DND-41 (cell line): ENCODE measurements around the gene SLC31A1.
A peak's percentile ranks its signal among the peaks of the same experiment; 100 is the strongest.

Experiments used
- ATAC-seq: fragments of 200-7000 bp; cut with Tn5 transposase; 3 replicates; pipeline ENCODE4 v1.9.1; 2021; ENCODE audit warnings: low read depth; ENCODE audit not compliant: insufficient read depth
- DNase-seq: peaks from one replicate; pipeline ENCODE4 v3.0.0-alpha.2; 2020
- H2AFZ ChIP-seq: 2 replicates; pipeline ENCODE4 v1.6.0; 2012; ENCODE audit warnings: low read depth, low read length
- H3K27ac ChIP-seq: 2 replicates; pipeline ENCODE4 v1.5.1; 2012; ENCODE audit warnings: low read length, inconsistent platforms
- H3K27me3 ChIP-seq: fragments of 200-600 bp; sonication (generic); 2 replicates; pipeline ENCODE4 v1.6.0; 2012; ENCODE audit warnings: low read length, mild to moderate bottlenecking, inconsistent platforms; ENCODE audit not compliant: insufficient read depth, poor library complexity
- H3K36me3 ChIP-seq: 2 replicates; pipeline ENCODE4 v1.5.1; 2012; ENCODE audit warnings: low read length, inconsistent platforms; ENCODE audit not compliant: insufficient read depth
- H3K4me1 ChIP-seq: 2 replicates; pipeline ENCODE4 v1.5.1; 2012; ENCODE audit warnings: mild to moderate bottlenecking, low read length; ENCODE audit not compliant: insufficient read depth
- H3K4me2 ChIP-seq: 2 replicates; pipeline ENCODE4 v1.6.0; 2012; ENCODE audit warnings: mild to moderate bottlenecking, moderate library complexity, low read length, inconsistent platforms; ENCODE audit not compliant: insufficient read depth
- H3K4me3 ChIP-seq, 2 experiments: fragments of 200-600 bp in 1 of 2; shearing (Covaris generic) in 1 of 2; 2 replicates each; pipeline ENCODE4 v1.5.1; 2012 to 2016; ENCODE audit warnings: inconsistent platforms in 2 of 2, low read length in 2 of 2, mild to moderate bottlenecking in 2 of 2, low read depth in 1 of 2, moderate library complexity in 1 of 2
- H3K79me2 ChIP-seq: 2 replicates; pipeline ENCODE4 v1.6.0; 2012; ENCODE audit warnings: low read length, inconsistent platforms; ENCODE audit not compliant: insufficient read depth
- H3K9ac ChIP-seq: 2 replicates; pipeline ENCODE4 v1.6.0; 2012; ENCODE audit warnings: low read depth, mild to moderate bottlenecking, inconsistent platforms, low read length, moderate library complexity
- H3K9me3 ChIP-seq: 2 replicates; pipeline ENCODE4 v1.5.1; 2012; ENCODE audit warnings: low read length, moderate library complexity, mild to moderate bottlenecking, inconsistent platforms; ENCODE audit not compliant: insufficient read depth, severe bottlenecking
- H4K20me1 ChIP-seq: 2 replicates; pipeline ENCODE4 v1.6.0; 2012; ENCODE audit warnings: low read length; ENCODE audit not compliant: insufficient read depth
- EZH2 ChIP-seq: IDR thresholded peaks from 3 replicates; pipeline ENCODE4 v1.6.1; 2012; ENCODE audit warnings: borderline replicate concordance, low read depth, mild to moderate bottlenecking, moderate library complexity, low read length, inconsistent platforms; ENCODE audit not compliant: severe bottlenecking
- TF ChIP-seq, protein P1 (sequence below): IDR thresholded peaks from 2 replicates; pipeline ENCODE4 v1.5.1; 2012; ENCODE audit warnings: borderline replicate concordance, low read length, moderate library complexity, mild to moderate bottlenecking; ENCODE audit not compliant: poor library complexity, severe bottlenecking; ENCODE audit errors: extremely low read depth

SLC31A1 gene

DNA sequence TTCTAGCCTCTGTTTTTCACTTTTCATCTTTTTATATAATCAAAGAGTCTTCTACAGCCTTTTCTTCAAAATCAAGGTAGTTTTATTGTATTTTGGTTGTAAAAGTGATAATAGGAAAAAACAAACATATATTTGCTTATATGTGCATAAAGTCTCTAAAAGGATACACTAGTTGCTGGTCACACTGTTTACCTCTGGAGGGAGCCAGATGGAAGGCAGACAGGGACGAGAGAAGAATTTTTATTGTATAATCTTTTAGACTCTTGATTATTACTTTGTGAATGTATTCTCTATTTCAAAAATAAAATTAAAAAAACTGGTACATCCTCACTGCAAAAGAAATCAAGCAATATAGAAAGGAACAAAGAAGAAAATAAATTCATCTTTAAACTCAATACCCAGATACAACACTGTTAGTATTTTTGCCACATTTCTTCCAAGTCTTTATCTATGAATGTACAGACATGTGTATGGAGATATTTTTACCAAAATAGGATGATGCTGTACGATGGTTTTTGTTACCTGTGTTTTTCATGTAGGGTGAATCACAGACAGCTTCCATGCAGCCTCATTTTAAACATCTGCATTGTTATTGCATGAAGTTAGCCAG lies 88.0 kb downstream of the SLC31A1 start:
- Histone ChIP-seq H3K27ac (no peak overlapping the region), H3K4me2 (no peak overlapping the region), H3K4me3 (no peak overlapping the region), H3K27me3 (no peaks in the 10 kb centered on the region), H4K20me1 (no peaks in the 10 kb centered on the region), H3K36me3 (no peaks in the 10 kb centered on the region), H2AFZ (no peak overlapping the region), H3K9ac (no peak overlapping the region), H3K4me1 (no peaks in the 10 kb centered on the region), H3K79me2 (no peaks in the 10 kb centered on the region), H3K9me3 (no peaks in the 10 kb centered on the region)
- peak; percentile 58; the same call in 2 of the 3 replicates for ATAC-seq
- TF ChIP-seq, protein P1, sequence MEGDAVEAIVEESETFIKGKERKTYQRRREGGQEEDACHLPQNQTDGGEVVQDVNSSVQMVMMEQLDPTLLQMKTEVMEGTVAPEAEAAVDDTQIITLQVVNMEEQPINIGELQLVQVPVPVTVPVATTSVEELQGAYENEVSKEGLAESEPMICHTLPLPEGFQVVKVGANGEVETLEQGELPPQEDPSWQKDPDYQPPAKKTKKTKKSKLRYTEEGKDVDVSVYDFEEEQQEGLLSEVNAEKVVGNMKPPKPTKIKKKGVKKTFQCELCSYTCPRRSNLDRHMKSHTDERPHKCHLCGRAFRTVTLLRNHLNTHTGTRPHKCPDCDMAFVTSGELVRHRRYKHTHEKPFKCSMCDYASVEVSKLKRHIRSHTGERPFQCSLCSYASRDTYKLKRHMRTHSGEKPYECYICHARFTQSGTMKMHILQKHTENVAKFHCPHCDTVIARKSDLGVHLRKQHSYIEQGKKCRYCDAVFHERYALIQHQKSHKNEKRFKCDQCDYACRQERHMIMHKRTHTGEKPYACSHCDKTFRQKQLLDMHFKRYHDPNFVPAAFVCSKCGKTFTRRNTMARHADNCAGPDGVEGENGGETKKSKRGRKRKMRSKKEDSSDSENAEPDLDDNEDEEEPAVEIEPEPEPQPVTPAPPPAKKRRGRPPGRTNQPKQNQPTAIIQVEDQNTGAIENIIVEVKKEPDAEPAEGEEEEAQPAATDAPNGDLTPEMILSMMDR, result peak; percentile 70
- TF ChIP-seq EZH2, result no peak
- peak; percentile 19 for DNase-seq

DNA sequence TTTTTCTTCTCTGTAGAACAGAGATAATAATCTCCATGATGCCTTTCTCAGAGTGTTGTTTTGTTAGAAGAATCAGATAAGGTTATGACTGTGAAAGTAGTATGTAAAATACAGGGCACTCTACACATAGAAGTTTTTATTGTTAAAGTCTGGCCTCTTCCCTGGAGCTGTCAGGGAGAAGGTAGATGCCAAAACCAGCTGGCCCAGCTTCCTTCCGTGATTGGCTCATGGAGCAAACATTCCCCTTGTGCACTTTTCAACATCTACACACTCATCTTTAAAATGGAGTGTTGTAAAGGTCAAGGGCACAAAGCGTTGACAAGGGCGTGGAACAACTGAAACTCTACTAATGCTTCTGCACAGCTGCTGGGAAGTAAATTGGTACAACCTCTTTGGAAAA lies 89.2 kb downstream of the SLC31A1 start:
- H2AFZ ChIP-seq, result no peak overlapping the region
- ATAC-seq (no peak), DNase-seq (no peak)
- H3K79me2 ChIP-seq, result no peaks in the 10 kb centered on the region
- no peak overlapping the region for H3K4me2 ChIP-seq
- no peaks in the 10 kb centered on the region for H3K9me3 ChIP-seq
- no peaks in the 10 kb centered on the region for H4K20me1 ChIP-seq
- no peak overlapping the region for H3K27ac ChIP-seq
- H3K27me3 ChIP-seq, result no peaks in the 10 kb centered on the region
- no peak overlapping the region for H3K9ac ChIP-seq
- no peaks in the 10 kb centered on the region for H3K4me1 ChIP-seq
- TF ChIP-seq EZH2, result no peak
- TF ChIP-seq, protein P1, result no peak
- no peak overlapping the region for H3K4me3 ChIP-seq
- H3K36me3 ChIP-seq, result no peaks in the 10 kb centered on the region

DNA sequence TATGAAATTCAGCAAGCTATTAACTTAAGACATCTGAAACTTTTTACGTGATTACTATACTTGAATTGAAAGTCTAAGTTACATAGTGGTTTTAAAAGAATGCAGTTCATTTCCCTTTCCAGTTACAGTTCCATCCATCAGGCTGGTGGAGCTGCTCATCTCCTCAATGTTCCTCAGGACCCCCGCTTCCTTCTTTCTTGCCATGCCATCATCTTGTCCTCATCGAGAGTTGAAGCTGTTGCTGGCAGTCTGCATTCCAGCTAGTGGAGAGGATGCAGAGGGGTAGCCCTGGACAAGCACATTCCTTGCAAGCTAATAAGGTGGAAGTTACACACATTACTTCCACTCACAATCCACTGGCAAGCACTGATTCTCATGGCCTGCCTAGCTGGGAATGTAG lies 90.6 kb downstream of the SLC31A1 start:
- H3K27me3 ChIP-seq, result no peaks in the 10 kb centered on the region
- no peak for TF ChIP-seq EZH2
- TF ChIP-seq, protein P1, result no peak
- H2AFZ ChIP-seq, result no peak overlapping the region
- no peak overlapping the region for H3K9ac ChIP-seq
- no peaks in the 10 kb centered on the region for H3K4me1 ChIP-seq
- ATAC-seq (no peak), DNase-seq (no peak)
- H3K27ac ChIP-seq, result no peak overlapping the region
- no peaks in the 10 kb centered on the region for H4K20me1 ChIP-seq
- H3K4me3 ChIP-seq, result no peak overlapping the region
- no peaks in the 10 kb centered on the region for H3K36me3 ChIP-seq
- H3K79me2 ChIP-seq, result no peaks in the 10 kb centered on the region
- H3K4me2 ChIP-seq, result no peak overlapping the region
- no peaks in the 10 kb centered on the region for H3K9me3 ChIP-seq

DNA sequence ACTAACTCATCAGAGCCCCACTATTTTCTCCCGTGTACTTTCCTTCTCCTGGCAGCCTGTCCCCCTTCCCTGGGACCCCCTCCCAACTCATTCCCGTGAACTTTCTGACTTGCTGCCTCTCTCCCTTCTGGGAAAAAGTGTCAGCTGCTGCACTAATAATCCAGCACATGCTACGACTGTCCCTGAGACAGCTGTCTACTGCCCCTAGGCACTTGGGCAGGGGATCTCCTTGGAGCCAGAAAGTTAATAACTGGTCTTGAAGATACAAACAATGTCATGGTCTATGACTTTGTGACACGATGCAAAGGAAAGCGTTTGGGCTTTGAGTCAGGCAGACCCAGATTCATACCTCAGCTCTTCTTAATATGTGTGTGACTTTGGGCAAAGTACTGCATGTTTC lies 91.9 kb downstream of the SLC31A1 start:
- H3K4me2 ChIP-seq, result no peak overlapping the region
- DNase-seq (no peak), ATAC-seq (no peak)
- no peak overlapping the region for H3K27ac ChIP-seq
- H4K20me1 ChIP-seq, result no peaks in the 10 kb centered on the region
- H3K4me1 ChIP-seq, result no peaks in the 10 kb centered on the region
- H3K4me3 ChIP-seq, result no peak overlapping the region
- TF ChIP-seq, protein P1, result no peak
- no peak for TF ChIP-seq EZH2
- H2AFZ ChIP-seq, result no peak overlapping the region
- no peaks in the 10 kb centered on the region for H3K9me3 ChIP-seq
- H3K9ac ChIP-seq, result no peak overlapping the region
- H3K79me2 ChIP-seq, result no peaks in the 10 kb centered on the region
- no peaks in the 10 kb centered on the region for H3K36me3 ChIP-seq
- H3K27me3 ChIP-seq, result no peaks in the 10 kb centered on the region
